Neural cell (in vitro differentiated cells): ENCODE measurements around the gene CCDC15.

Experiments
- CTCF ChIP-seq: fragments of 450-650 bp; IDR thresholded peaks from 2 replicates; pipeline ENCODE4 v1.5.1; 2014; ENCODE audit warnings: antibody characterized with exemption, mild to moderate bottlenecking, moderate library complexity; ENCODE audit not compliant: poor library complexity, severe bottlenecking
- EP300 ChIP-seq: fragments of 450-650 bp; conservative IDR thresholded peaks from 2 replicates; pipeline ENCODE4 v1.6.1; 2014; ENCODE audit warnings: antibody characterized with exemption, mild to moderate bottlenecking, moderate library complexity; ENCODE audit not compliant: poor library complexity, severe bottlenecking
- POLR2AphosphoS5 ChIP-seq: IDR thresholded peaks from 2 replicates; pipeline ENCODE4 v1.6.1; 2012

- TF ChIP-seq EP300 (no peak), POLR2AphosphoS5 (no peak), CTCF (no peak)
Measured at GRCh38 chr11:125063429-125064043, 109.5 kb downstream of the CCDC15 start.
